NCI-H2081 (cell line): ENCODE data around the gene ALDH3A2.
"Not testable (repeated sequence)": the region's sequence is repeated elsewhere in the genome, so short reads cannot be mapped to it uniquely, and the experiment has no call there.

Experiments used
- DNase-seq, 2 experiments: peaks; one replicate each; lab custom pipeline; 2025; lab: John Stamatoyannopoulos, UW

ALDH3A2 gene

GRCh38 chr17:19650826-19651225, 2.3 kb downstream of the ALDH3A2 start:
- no peak for DNase-seq

- DNase-seq, result no peak
These were observed 3.1 kb downstream of the ALDH3A2 start for GRCh38 chr17:19651451-19652238.

GRCh38 chr17:19652595-19652994, 4.0 kb downstream of the ALDH3A2 start:
- no peak for DNase-seq

- no peak for DNase-seq
These were observed 5.9 kb downstream of the ALDH3A2 start for GRCh38 chr17:19654342-19654886.

GRCh38 chr17:19654896-19655295, 6.3 kb downstream of the ALDH3A2 start:
- DNase-seq, result no peak

- no peak for DNase-seq
These were observed 7.8 kb downstream of the ALDH3A2 start for GRCh38 chr17:19656336-19656735.

- DNase-seq, result no peak
These were observed 8.5 kb downstream of the ALDH3A2 start for GRCh38 chr17:19656851-19657581.

- no peak for DNase-seq
These were observed 11.0 kb downstream of the ALDH3A2 start for GRCh38 chr17:19659366-19660177.

GRCh38 chr17:19660219-19660870, 11.8 kb downstream of the ALDH3A2 start:
- no peak for DNase-seq

GRCh38 chr17:19661121-19661520, 12.6 kb downstream of the ALDH3A2 start:
- DNase-seq, result no peak

GRCh38 chr17:19663097-19663496, 14.5 kb downstream of the ALDH3A2 start:
- DNase-seq, result no peak

GRCh38 chr17:19664136-19664820, 15.7 kb downstream of the ALDH3A2 start:
- no peak for DNase-seq

GRCh38 chr17:19664821-19665181, 16.2 kb downstream of the ALDH3A2 start:
- no peak for DNase-seq

GRCh38 chr17:19669680-19670079, 21.1 kb downstream of the ALDH3A2 start:
- not testable (repeated sequence) for DNase-seq

- DNase-seq, result no peak
These were observed 22.4 kb downstream of the ALDH3A2 start for GRCh38 chr17:19670908-19671307.

- no peak for DNase-seq
These were observed 22.9 kb downstream of the ALDH3A2 start for GRCh38 chr17:19671433-19671832.

- DNase-seq, result no peak
These were observed 23.6 kb downstream of the ALDH3A2 start for GRCh38 chr17:19672009-19672750.

- DNase-seq, result no peak
These were observed 25.1 kb downstream of the ALDH3A2 start for GRCh38 chr17:19673623-19674022.

- no peak for DNase-seq
These were observed 28.3 kb downstream of the ALDH3A2 start for GRCh38 chr17:19676896-19677295.

- DNase-seq, result no peak
These were observed 29.3 kb downstream of the ALDH3A2 start for GRCh38 chr17:19677736-19678379.
